Measurements from ENCODE around the gene HYCC2.
A peak's percentile ranks its signal among the peaks of the same experiment; 100 is the strongest.
"Not testable (repeated sequence)": the region's sequence is repeated elsewhere in the genome, so short reads cannot be mapped to it uniquely, and the experiment has no call there.

HYCC2 gene

GRCh38 chr2:201071479-201072200 is at the start of gene HYCC2, which contains the start of gene NDUFB3:
Gene HYCC2 (minus strand): TSS chr2:201071671. CDS start chr2:201024009, 47,662 bp downstream.
Gene NDUFB3 (plus strand): TSS chr2:201072001. CDS start chr2:201078883, 6,882 bp downstream.
- DNase-seq (ENCODE audit: low spot score), result peak; percentile 93

- DNase-seq (ENCODE audit: low spot score), result no peak
These were observed 47.7 kb upstream of the HYCC2 start for GRCh38 chr2:201118961-201119854.

GRCh38 chr2:201118121-201118960 is 46.9 kb upstream of the HYCC2 start:
- DNase-seq (ENCODE audit: low spot score), result peak; percentile 64

- not testable (repeated sequence) for DNase-seq (ENCODE audit: low spot score)
These were observed 46.2 kb upstream of the HYCC2 start for GRCh38 chr2:201117735-201118094.

- peak; percentile 48 for DNase-seq (ENCODE audit: low spot score)
These were observed 45.7 kb upstream of the HYCC2 start for GRCh38 chr2:201116959-201117734.

- DNase-seq (ENCODE audit: low spot score), result peak; percentile 61
These were observed 44.9 kb upstream of the HYCC2 start, which contains the start of gene CFLAR for GRCh38 chr2:201116115-201116958. Gene CFLAR (plus strand): TSS chr2:201116164. CDS start chr2:201129866, 13,702 bp downstream.

- DNase-seq (ENCODE audit: low spot score), result no peak
These were observed 43.4 kb upstream of the HYCC2 start for GRCh38 chr2:201114846-201115245.

GRCh38 chr2:201114350-201114749 is 42.9 kb upstream of the HYCC2 start:
- no peak for DNase-seq (ENCODE audit: low spot score)

GRCh38 chr2:201111096-201111495 is 39.6 kb upstream of the HYCC2 start:
- DNase-seq (ENCODE audit: low spot score), result no peak

- no peak for DNase-seq (ENCODE audit: low spot score)
These were observed 39.1 kb upstream of the HYCC2 start for GRCh38 chr2:201110615-201111014.

GRCh38 chr2:201109186-201109585 is 37.7 kb upstream of the HYCC2 start:
- no peak for DNase-seq (ENCODE audit: low spot score)

- DNase-seq (ENCODE audit: low spot score), result no peak
These were observed 36.9 kb upstream of the HYCC2 start for GRCh38 chr2:201108341-201108740.

GRCh38 chr2:201107624-201108023 is 36.2 kb upstream of the HYCC2 start:
- DNase-seq (ENCODE audit: low spot score), result no peak

GRCh38 chr2:201105759-201106158 is 34.3 kb upstream of the HYCC2 start:
- no peak for DNase-seq (ENCODE audit: low spot score)

GRCh38 chr2:201100497-201100896 is 29.0 kb upstream of the HYCC2 start:
- DNase-seq (ENCODE audit: low spot score), result no peak

GRCh38 chr2:201093573-201093972 is 22.1 kb upstream of the HYCC2 start:
- no peak for DNase-seq (ENCODE audit: low spot score)

- DNase-seq (ENCODE audit: low spot score), result no peak
These were observed 19.1 kb upstream of the HYCC2 start for GRCh38 chr2:201090574-201090973.

- DNase-seq (ENCODE audit: low spot score), result no peak
These were observed 13.4 kb upstream of the HYCC2 start for GRCh38 chr2:201084863-201085262.

- no peak for DNase-seq (ENCODE audit: low spot score)
These were observed 3.5 kb upstream of the HYCC2 start for GRCh38 chr2:201074996-201075395.

- DNase-seq (ENCODE audit: low spot score), result no peak
These were observed 1.6 kb upstream of the HYCC2 start for GRCh38 chr2:201073071-201073470.

Data from HuH-7 (cell line).